HCT116 (cell line): ENCODE data around the gene SNX19.

ENCODE experiments used
- ATF3 ChIP-seq: IDR thresholded peaks from 2 replicates; pipeline ENCODE4 v1.6.1; 2012
- CTCF ChIP-seq, 3 experiments: fragments of 200-600 bp in 1 of 3; sonication (generic) in 1 of 3; IDR thresholded peaks in 2 of 3; conservative IDR thresholded peaks in 1 of 3; 2 replicates each; pipeline ENCODE4 v1.5.1; 2012 to 2017; ENCODE audit warnings: low read depth in 2 of 3, low read length in 2 of 3, antibody characterized with exemption in 1 of 3, borderline replicate concordance in 1 of 3, control low read depth in 1 of 3, mild to moderate bottlenecking in 1 of 3, mixed read lengths in 1 of 3, mixed run types in 1 of 3, moderate library complexity in 1 of 3; ENCODE audit not compliant: insufficient read depth in 1 of 3
- EGR1 ChIP-seq: IDR thresholded peaks from 2 replicates; pipeline ENCODE4 v1.6.1; 2012; ENCODE audit warnings: low read depth
- ELF1 ChIP-seq: IDR thresholded peaks from 2 replicates; pipeline ENCODE4 v1.6.1; 2012; ENCODE audit warnings: low read depth, borderline replicate concordance
- EZH2 ChIP-seq: fragments of 200-600 bp; sonication (generic); IDR thresholded peaks from 2 replicates; pipeline ENCODE4 v1.6.1; 2017; ENCODE audit warnings: antibody characterized with exemption, mixed run types
- EZH2phosphoT487 ChIP-seq: fragments of 200-600 bp; IDR thresholded peaks from 2 replicates; pipeline ENCODE4 v1.6.1; 2018; ENCODE audit warnings: antibody characterized with exemption, borderline replicate concordance
- FOSL1 ChIP-seq: IDR thresholded peaks from 2 replicates; pipeline ENCODE4 v1.6.1; 2012; ENCODE audit warnings: low read depth
- JUND ChIP-seq: IDR thresholded peaks from 2 replicates; pipeline ENCODE4 v1.6.1; 2012
- MAX ChIP-seq: IDR thresholded peaks from 2 replicates; pipeline ENCODE4 v1.6.1; 2012
- POLR2A ChIP-seq: IDR thresholded peaks from 2 replicates; pipeline ENCODE4 v1.7.0; 2011; ENCODE audit warnings: borderline replicate concordance; ENCODE audit not compliant: insufficient read depth, insufficient read length; ENCODE audit errors: extremely low read depth
- POLR2AphosphoS5 ChIP-seq: IDR thresholded peaks from 2 replicates; pipeline ENCODE4 v1.6.1; 2011; ENCODE audit warnings: mild to moderate bottlenecking, low read depth, low read length, moderate library complexity
- RAD21 ChIP-seq: IDR thresholded peaks from 2 replicates; pipeline ENCODE4 v1.6.1; 2012; ENCODE audit warnings: low read depth, mild to moderate bottlenecking
- SIN3A ChIP-seq: IDR thresholded peaks from 2 replicates; pipeline ENCODE4 v1.6.1; 2012; ENCODE audit warnings: low read depth
- ZFX ChIP-seq: fragments of 450-650 bp; IDR thresholded peaks from 2 replicates; pipeline ENCODE4 v1.6.1; 2017

- no peak for TF ChIP-seq CTCF (IDR thresholded peaks at IDR 0.05 in 2 of 3, conservative IDR thresholded peaks at IDR 0.05 in 1 of 3; ENCODE audit: borderline replicate concordance in 1 of 3, insufficient read depth in 1 of 3, low read depth in 2 of 3, low read length in 2 of 3)
- TF ChIP-seq EZH2, result no peak
- no peak for TF ChIP-seq POLR2A
- TF ChIP-seq MAX, result no peak
- no peak for TF ChIP-seq FOSL1
- TF ChIP-seq EZH2phosphoT487, result no peak
- TF ChIP-seq JUND, result no peak
- no peak for TF ChIP-seq POLR2AphosphoS5
- no peak for TF ChIP-seq SIN3A
- no peak for TF ChIP-seq ZFX
- no peak for TF ChIP-seq ATF3
- no peak for TF ChIP-seq RAD21
- TF ChIP-seq EGR1, result no peak
- no peak for TF ChIP-seq ELF1
These were observed 47.4 kb downstream of the SNX19 start for GRCh38 chr11:130868721-130869390.
